ENCODE data around the gene ZNF621.

The ZNF621 gene

GRCh38 chr3:40524222-40524567 lies 565 bp upstream of the ZNF621 start:
- H3K4me3 ChIP-seq (ENCODE audit: low read depth, low read length), result peak overlapping the region; percentile 89
- no peak for TF ChIP-seq ZNF391 (tag by site-specific recombination; IDR thresholded peaks at IDR 0.05; ENCODE audit: borderline replicate concordance, low read depth)
- no peak for TF ChIP-seq ZBTB1 (tag by site-specific recombination; IDR thresholded peaks at IDR 0.05)
- no peak for TF ChIP-seq HOXD13 (CRISPR knock-in tag; IDR thresholded peaks at IDR 0.05; ENCODE audit: borderline replicate concordance)
- TF ChIP-seq ZNF830 (tag by site-specific recombination; IDR thresholded peaks at IDR 0.05; ENCODE audit: low read depth), result no peak
- no peak for TF ChIP-seq ZNF580 (tag by site-specific recombination; IDR thresholded peaks at IDR 0.05)
- H3K27ac ChIP-seq (ENCODE audit: extremely low read depth, low read depth, low read length), result peak overlapping the region; percentile 75
- H3K4me1 ChIP-seq (ENCODE audit: control insufficient read depth, insufficient read depth, low read length), result no peaks in the 10 kb centered on the region
- CTCF ChIA-PET, result interaction anchor here (0.6 to 3.2 kb wide), 3 partner anchors 18 to 1594 kb away, joined by 3 to 16 read pairs (median 3); partner anchors contain the start of gene ZNF620
- no peaks in the 10 kb centered on the region for H3K9me3 ChIP-seq (ENCODE audit: control insufficient read depth, insufficient read depth, low read depth, low read length)
- peaks cover 6 to 33% of the 10 kb centered on the region in 2 experiments; a peak in 2 of 3 replicates for H3K36me3 ChIP-seq (ENCODE audit: control insufficient read depth in 2 of 2, insufficient read depth in 1 of 2, low read length in 2 of 2)
- POLR2A ChIA-PET, result interaction anchor here (1.0 to 3.0 kb wide), 6 partner anchors 19 to 1438 kb away, joined by 3 to 41 read pairs (median 6); partner anchors contain the start of genes EIF1B, RPL14, ULK4 and ZNF620

- ChIA-PET POLR2A (no interaction called here), CTCF (no interaction called here)
- TF ChIP-seq ZNF776 (tag by site-specific recombination; IDR thresholded peaks at IDR 0.05; ENCODE audit: borderline replicate concordance), result no peak
- no peak for TF ChIP-seq ZNF639 (tag by site-specific recombination; IDR thresholded peaks at IDR 0.05)
- TF ChIP-seq ZNF16 (tag by site-specific recombination; IDR thresholded peaks at IDR 0.05; ENCODE audit: low read depth), result no peak
- TF ChIP-seq ZBTB26 (tag by site-specific recombination; optimal IDR thresholded peaks at IDR 0.05), result no peak
- no peak for TF ChIP-seq ZNF398 (tag by site-specific recombination; IDR thresholded peaks at IDR 0.05)
- TF ChIP-seq CTCF (tag by site-specific recombination; IDR thresholded peaks at IDR 0.05), result no peak
- TF ChIP-seq ZNF48 (tag by site-specific recombination; IDR thresholded peaks at IDR 0.05), result no peak
- Histone ChIP-seq H3K4me3 (ENCODE audit: low read depth, low read length) (no peak overlapping the region), H3K27ac (ENCODE audit: extremely low read depth, low read depth, low read length) (no peak overlapping the region), H3K4me1 (ENCODE audit: control insufficient read depth, insufficient read depth, low read length) (no peaks in the 10 kb centered on the region), H3K36me3 (ENCODE audit: control insufficient read depth in 2 of 2, insufficient read depth in 1 of 2, low read length in 2 of 2) (peaks cover 26 to 74% of the 10 kb centered on the region in 2 experiments), H3K9me3 (ENCODE audit: control insufficient read depth, insufficient read depth, low read depth, low read length) (no peaks in the 10 kb centered on the region)
Measured at GRCh38 chr3:40528426-40528825, 3.7 kb downstream of the ZNF621 start.

GRCh38 chr3:40532252-40532651 lies 7.5 kb downstream of the ZNF621 start:
- no peaks in the 10 kb centered on the region for H3K4me1 ChIP-seq (ENCODE audit: control insufficient read depth, insufficient read depth, low read length)
- POLR2A ChIA-PET, result no interaction called here
- H3K36me3 ChIP-seq (ENCODE audit: control insufficient read depth in 2 of 2, insufficient read depth in 1 of 2, low read length in 2 of 2), result peaks cover 31 to 88% of the 10 kb centered on the region in 2 experiments
- TF ChIP-seq ZNF624 (tag by site-specific recombination; IDR thresholded peaks at IDR 0.05) (no peak), ZNF140 (tag by site-specific recombination; IDR thresholded peaks at IDR 0.05) (no peak), SP2 (tag by site-specific recombination; IDR thresholded peaks at IDR 0.05) (no peak), ZSCAN23 (tag by site-specific recombination; IDR thresholded peaks at IDR 0.05) (no peak), ZNF664 (tag by site-specific recombination; IDR thresholded peaks at IDR 0.05) (no peak), ZNF529 (tag by site-specific recombination; IDR thresholded peaks at IDR 0.05; ENCODE audit: insufficient replicate concordance) (no peak), REPIN1 (tag by site-specific recombination; IDR thresholded peaks at IDR 0.05; ENCODE audit: low read depth) (no peak), ZNF610 (tag by site-specific recombination; IDR thresholded peaks at IDR 0.05; ENCODE audit: borderline replicate concordance) (no peak), ZNF596 (tag by site-specific recombination; IDR thresholded peaks at IDR 0.05) (no peak), ZNF510 (tag by site-specific recombination; IDR thresholded peaks at IDR 0.05; ENCODE audit: insufficient replicate concordance) (no peak), SETDB1 (IDR thresholded peaks at IDR 0.05; ENCODE audit: insufficient read length, low read length) (peak; percentile 77), ZNF274 (IDR thresholded peaks at IDR 0.05; ENCODE audit: low read length) (no peak), ZNF274 (tag by site-specific recombination; IDR thresholded peaks at IDR 0.05; ENCODE audit: borderline replicate concordance) (peak; percentile 39; the same call in 1 of the 2 replicates), ZNF658 (tag by site-specific recombination; IDR thresholded peaks at IDR 0.05) (no peak)
- no peak overlapping the region for H3K4me3 ChIP-seq (ENCODE audit: low read depth, low read length)
- CTCF ChIA-PET, result no interaction called here
- H3K27ac ChIP-seq (ENCODE audit: extremely low read depth, low read depth, low read length), result no peak overlapping the region
- H3K9me3 ChIP-seq (ENCODE audit: control insufficient read depth, insufficient read depth, low read depth, low read length), result no peaks in the 10 kb centered on the region
